HEK293T (cell line): Measurements from ENCODE around the gene RRAS2.

Experiments
- ARNT ChIP-seq: fragments of 450-650 bp; IDR thresholded peaks from 2 replicates; pipeline ENCODE4 v1.6.1; 2017; ENCODE audit warnings: mild to moderate bottlenecking
- BHLHE40 ChIP-seq: fragments of 450-650 bp; IDR thresholded peaks from 2 replicates; pipeline ENCODE4 v1.6.1; 2016; ENCODE audit warnings: mild to moderate bottlenecking, moderate library complexity, borderline replicate concordance
- CTBP1 ChIP-seq: fragments of 450-650 bp; IDR thresholded peaks from 2 replicates; pipeline ENCODE4 v1.6.1; 2016; ENCODE audit warnings: borderline replicate concordance
- ELF4 ChIP-seq: fragments of 450-650 bp; IDR thresholded peaks from 2 replicates; pipeline ENCODE4 v1.6.1; 2017; ENCODE audit warnings: antibody characterized with exemption
- FOXK2 ChIP-seq: fragments of 450-650 bp; IDR thresholded peaks from 2 replicates; pipeline ENCODE4 v1.6.1; 2016; ENCODE audit warnings: mild to moderate bottlenecking
- FOXM1 ChIP-seq: fragments of 450-650 bp; IDR thresholded peaks from 2 replicates; pipeline ENCODE4 v1.6.1; 2017; ENCODE audit warnings: mild to moderate bottlenecking, borderline replicate concordance
- L3MBTL2 ChIP-seq: fragments of 450-650 bp; conservative IDR thresholded peaks from 2 replicates; pipeline ENCODE4 v1.6.1; 2016; ENCODE audit warnings: mild to moderate bottlenecking
- LEF1 ChIP-seq: fragments of 450-650 bp; IDR thresholded peaks from 2 replicates; pipeline ENCODE4 v1.6.1; 2017; ENCODE audit warnings: mild to moderate bottlenecking, borderline replicate concordance
- NFRKB ChIP-seq: fragments of 450-650 bp; IDR thresholded peaks from 2 replicates; pipeline ENCODE4 v1.6.1; 2016; ENCODE audit warnings: mild to moderate bottlenecking, moderate library complexity
- SP1 ChIP-seq: fragments of 450-650 bp; IDR thresholded peaks from 2 replicates; pipeline ENCODE4 v1.6.1; 2017
- SUZ12 ChIP-seq: fragments of 450-650 bp; IDR thresholded peaks from 2 replicates; pipeline ENCODE4 v1.6.1; 2016; ENCODE audit warnings: mild to moderate bottlenecking
- TARDBP ChIP-seq: fragments of 450-650 bp; IDR thresholded peaks from 2 replicates; pipeline ENCODE4 v1.6.1; 2016
- TF ChIP-seq, protein P1 (sequence below): fragments of 450-650 bp; IDR thresholded peaks from 2 replicates; pipeline ENCODE4 v1.6.1; 2016

DNA sequence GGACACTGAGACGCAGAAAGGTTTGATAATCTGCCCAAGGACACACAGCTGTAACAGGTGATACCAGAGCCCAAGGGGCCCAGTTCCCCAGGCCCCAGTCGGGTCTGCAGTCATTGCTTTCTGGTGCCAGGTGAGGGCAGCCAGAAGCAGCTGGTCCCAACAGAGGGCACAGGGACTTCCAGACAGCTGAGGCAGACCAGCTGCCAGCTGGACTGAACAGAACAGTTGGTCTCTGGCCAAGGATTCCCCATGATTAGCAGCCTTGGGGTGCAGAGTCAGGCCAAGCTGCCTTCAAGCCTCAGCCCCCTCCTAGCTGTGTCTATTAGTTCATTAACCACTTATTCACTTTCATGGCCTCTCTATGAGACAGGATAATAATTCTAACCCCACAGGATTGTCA, 105.6 kb downstream of the RRAS2 start:
- TF ChIP-seq BHLHE40 (no peak), SP1 (no peak), TARDBP (no peak), CTBP1 (no peak), ARNT (no peak), LEF1 (no peak), SUZ12 (no peak), ELF4 (no peak), FOXM1 (no peak), NFRKB (no peak), L3MBTL2 (no peak), FOXK2 (no peak)
- TF ChIP-seq, protein P1, sequence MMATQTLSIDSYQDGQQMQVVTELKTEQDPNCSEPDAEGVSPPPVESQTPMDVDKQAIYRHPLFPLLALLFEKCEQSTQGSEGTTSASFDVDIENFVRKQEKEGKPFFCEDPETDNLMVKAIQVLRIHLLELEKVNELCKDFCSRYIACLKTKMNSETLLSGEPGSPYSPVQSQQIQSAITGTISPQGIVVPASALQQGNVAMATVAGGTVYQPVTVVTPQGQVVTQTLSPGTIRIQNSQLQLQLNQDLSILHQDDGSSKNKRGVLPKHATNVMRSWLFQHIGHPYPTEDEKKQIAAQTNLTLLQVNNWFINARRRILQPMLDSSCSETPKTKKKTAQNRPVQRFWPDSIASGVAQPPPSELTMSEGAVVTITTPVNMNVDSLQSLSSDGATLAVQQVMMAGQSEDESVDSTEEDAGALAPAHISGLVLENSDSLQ, result no peak
